GM03348 (cell line): ENCODE data around the gene UBL3.
A peak's percentile ranks its signal among the peaks of the same experiment; 100 is the strongest.

ENCODE experiments used
- DNase-seq: peaks from one replicate; pipeline ENCODE4 v3.0.0; 2012; ENCODE audit warnings: low spot score

UBL3 gene

GRCh38 chr13:29857085-29857484, 6.7 kb upstream of the UBL3 start:
- no peak for DNase-seq

- no peak for DNase-seq
Measured at GRCh38 chr13:29856426-29856825, 6.0 kb upstream of the UBL3 start.

- no peak for DNase-seq
Measured at GRCh38 chr13:29855784-29856183, 5.4 kb upstream of the UBL3 start.

- DNase-seq = no peak
Measured at GRCh38 chr13:29855009-29855408, 4.6 kb upstream of the UBL3 start.

GRCh38 chr13:29853131-29853530, 2.7 kb upstream of the UBL3 start:
- no peak for DNase-seq

- DNase-seq = peak; percentile 44
Measured at GRCh38 chr13:29852472-29853054, 2.1 kb upstream of the UBL3 start.

- peak; percentile 54 for DNase-seq
Measured at GRCh38 chr13:29849731-29850212, 645 bp downstream of the UBL3 start.

- DNase-seq = no peak
Measured at GRCh38 chr13:29849071-29849631, 1.3 kb downstream of the UBL3 start.

GRCh38 chr13:29847501-29847983, 2.9 kb downstream of the UBL3 start:
- no peak for DNase-seq

GRCh38 chr13:29846475-29847256, 3.8 kb downstream of the UBL3 start:
- no peak for DNase-seq

- DNase-seq = no peak
Measured at GRCh38 chr13:29845440-29846056, 4.9 kb downstream of the UBL3 start.

GRCh38 chr13:29844441-29844840, 6.0 kb downstream of the UBL3 start:
- DNase-seq = no peak

- no peak for DNase-seq
Measured at GRCh38 chr13:29840585-29840984, 9.8 kb downstream of the UBL3 start.

- no peak for DNase-seq
Measured at GRCh38 chr13:29835280-29836061, 14.9 kb downstream of the UBL3 start.

- no peak for DNase-seq
Measured at GRCh38 chr13:29832761-29833298, 17.6 kb downstream of the UBL3 start.

- DNase-seq = no peak
Measured at GRCh38 chr13:29830000-29830399, 20.4 kb downstream of the UBL3 start.

GRCh38 chr13:29819143-29819542, 31.3 kb downstream of the UBL3 start:
- no peak for DNase-seq

- no peak for DNase-seq
Measured at GRCh38 chr13:29817604-29818378, 32.6 kb downstream of the UBL3 start.

- no peak for DNase-seq
Measured at GRCh38 chr13:29816715-29817114, 33.7 kb downstream of the UBL3 start.

GRCh38 chr13:29815336-29815735, 35.1 kb downstream of the UBL3 start:
- no peak for DNase-seq

- DNase-seq = no peak
Measured at GRCh38 chr13:29810898-29811297, 39.5 kb downstream of the UBL3 start.
